ENCODE measurements around the gene KDM4B. TPM values are rescaled to one million over a fixed set of nuclear protein-coding genes. Genes with fewer than 3 reads are reported as not detected.

Gene KDM4B
- total and polyA plus RNA-seq, 9 of the 15 experiments (the other 6 are each of a cell fraction or from before 2014, with no cell fraction given) = 0.21 to 29.9 (median 7.3) TPM

DNA sequence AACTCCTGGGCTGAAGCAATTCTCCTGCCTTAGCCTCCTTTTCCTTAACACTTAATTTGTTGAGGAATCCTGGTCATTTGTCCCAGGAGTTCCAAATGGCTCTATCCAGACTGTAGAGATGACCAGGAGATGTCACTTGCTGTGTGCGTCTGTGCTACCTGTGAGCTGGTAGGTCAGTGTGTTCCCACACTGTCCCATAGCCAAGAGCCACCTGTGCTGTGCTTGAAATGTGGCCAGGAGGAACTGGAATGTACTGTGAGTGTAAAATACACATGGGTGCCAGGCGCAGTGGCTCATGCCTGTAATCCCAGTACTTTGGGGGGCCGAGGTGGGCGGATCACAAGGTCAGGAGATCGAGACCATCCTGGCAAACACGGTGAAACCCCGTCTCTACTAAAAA, 29.4 kb upstream of the KDM4B start:
- intact Hi-C loops (cut with micrococcal nuclease) = no loop called here
- BruUV-seq (replicated peaks) = no TSS peak
- H4K20me1 ChIP-seq (replicated peaks; ENCODE audit: control insufficient read depth, insufficient read depth, low read length) = no peaks in the 10 kb centered on the region
- H3K36me3 ChIP-seq (ENCODE audit: control insufficient read depth, insufficient read depth, low read length) = peaks cover 84% of the 10 kb centered on the region; the same call in 2 of the 3 replicates
- H3K9ac ChIP-seq (ENCODE audit: insufficient read depth in 1 of 2, low read depth in 2 of 2, low read length in 2 of 2) = no peak overlapping the region
- DNase-seq (ENCODE audit: extremely low read depth in 1 of 4, low spot score in 3 of 4) (no peak), ATAC-seq (no peak), FAIRE-seq (no peak)
- peaks cover 3% of the 10 kb centered on the region; the same call in 2 of the 3 replicates for H3K79me2 ChIP-seq (ENCODE audit: control insufficient read depth, insufficient read depth, low read length)
- H3K27me3 ChIP-seq (ENCODE audit: control insufficient read depth in 2 of 2, insufficient read depth in 2 of 2, low read length in 2 of 2) = no peaks in the 10 kb centered on the region
- H3K9me3 ChIP-seq (replicated peaks; ENCODE audit: control insufficient read depth, insufficient read depth, low read depth, low read length) = no peaks in the 10 kb centered on the region
- TF ChIP-seq BRCA1 (IDR thresholded peaks at IDR 0.05) = no peak
- no peak for TF ChIP-seq BRCA1 (CRISPR knock-in tag; IDR thresholded peaks at IDR 0.05)
- no peak for TF ChIP-seq FOXA3 (CRISPR knock-in tag; conservative IDR thresholded peaks at IDR 0.05 in 1 of 2, IDR thresholded peaks at IDR 0.05 in 1 of 2)
- TF ChIP-seq GATA2 (CRISPR knock-in tag; IDR thresholded peaks at IDR 0.05) = no peak
- TF ChIP-seq CBX3 (IDR thresholded peaks at IDR 0.05; ENCODE audit: borderline replicate concordance in 1 of 2, low read length in 2 of 2) = no peak
- no peak for TF ChIP-seq POU5F1 (IDR thresholded peaks at IDR 0.05; ENCODE audit: borderline replicate concordance, low read depth, low read length, partially characterized antibody)
- TF ChIP-seq FOXJ2 (tag; IDR thresholded peaks at IDR 0.05) = no peak
- TF ChIP-seq ZNF197 (CRISPR knock-in tag; IDR thresholded peaks at IDR 0.05; ENCODE audit: low read depth) = no peak
- TF ChIP-seq NFIC (IDR thresholded peaks at IDR 0.05) = no peak
- no peak for TF ChIP-seq CBFA2T3 (IDR thresholded peaks at IDR 0.05)
- no peak for TF ChIP-seq SREBF1 (IDR thresholded peaks at IDR 0.05; ENCODE audit: borderline replicate concordance, low read depth, low read length)
- no peak for TF ChIP-seq HES1 (IDR thresholded peaks at IDR 0.05; ENCODE audit: low read depth)
- TF ChIP-seq BHLHE40 (IDR thresholded peaks at IDR 0.05; ENCODE audit: low read length) = no peak
- no peak for TF ChIP-seq DMBX1 (CRISPR knock-in tag; IDR thresholded peaks at IDR 0.05; ENCODE audit: borderline replicate concordance)
- no peak for TF ChIP-seq ZSCAN32 (CRISPR knock-in tag; IDR thresholded peaks at IDR 0.05)
- TF ChIP-seq PRPF4 (IDR thresholded peaks at IDR 0.05; ENCODE audit: insufficient read depth, low read depth, low read length, poor library complexity, severe bottlenecking) = no peak
- TF ChIP-seq ZFP1 (CRISPR knock-in tag; IDR thresholded peaks at IDR 0.05) = no peak
- TF ChIP-seq EZH2 (IDR thresholded peaks at IDR 0.05; ENCODE audit: borderline replicate concordance, low read depth, low read length) = no peak
- no peak for TF ChIP-seq ZNF146 (CRISPR knock-in tag; IDR thresholded peaks at IDR 0.05; ENCODE audit: unreplicated experiment)
- TF ChIP-seq HCFC1 (IDR thresholded peaks at IDR 0.05; ENCODE audit: low read depth, low read length) = no peak
- TF ChIP-seq BRF2 (IDR thresholded peaks at IDR 0.05; ENCODE audit: borderline replicate concordance, insufficient read depth, insufficient read length) = no peak
- H3K9me1 ChIP-seq (ENCODE audit: control insufficient read depth, insufficient read depth, low read length) = no peaks in the 10 kb centered on the region
- ChIA-PET CTCF (ENCODE audit: low intra/inter-chr PET ratio) (no interaction called here), POLR2A (interaction anchor here (0.5 to 1.4 kb wide), 3 partner anchors 10 to 190 kb away, joined by 3 read pairs; no protein-coding TSS in a partner anchor)
- H2AFZ ChIP-seq (ENCODE audit: low read depth, low read length) = no peak overlapping the region
- H3K4me1 ChIP-seq (replicated peaks in 1 of 2; ENCODE audit: control insufficient read depth in 2 of 2, insufficient read depth in 2 of 2, low read length in 2 of 2) = peaks cover 0 to 3% of the 10 kb centered on the region in 2 experiments; a peak in 2 of 5 replicates
- no peak overlapping the region for H3K4me3 ChIP-seq
- WGBS (ENCODE audit: insufficient coverage, low coverage, missing lambda C conversion rate) = 95% methylated on average over 4 of the region's 7 CpGs
- in situ Hi-C loops (cut with MboI) = no loop called here
- H3K27ac ChIP-seq (ENCODE audit: extremely low read depth, low read depth, low read length) = no peak overlapping the region
- H3K4me2 ChIP-seq (ENCODE audit: insufficient read depth, low read length) = no peak overlapping the region
